Umbilical cord (tissue), 2 donors: Measurements from ENCODE around the gene GNPDA2. TPM values are rescaled to one million over a fixed set of nuclear protein-coding genes. Genes with fewer than 3 reads are reported as not detected.

ENCODE experiments used
- DNase-seq: peaks from one replicate; pipeline ENCODE4 v3.0.0-alpha.2; 2015; ENCODE audit warnings: low spot score
- total RNA-seq: library from RNA; depleted of rRNA; stranded (reverse); fragments of >200 nt; gene quantifications from one replicate; pipeline ENCODE4 v1.2.3, GENCODE V29; 2014; ENCODE audit warnings: low replicate concordance; ENCODE audit not compliant: insufficient read depth

GNPDA2 gene
- total RNA-seq, 1 donor from 2014 or later, result 21.2 TPM

- DNase-seq, result no peak
Measured at GRCh38 chr4:44679060-44679459, 47.3 kb downstream of the GNPDA2 start.

- DNase-seq, result peak; percentile 96
Measured at GRCh38 chr4:44678094-44679041, 48.0 kb downstream of the GNPDA2 start, which contains the start of gene GUF1. TSS of gene GUF1 (plus strand) at chr4:44678420. CDS start at chr4:44678623, 203 bp downstream.

- no peak for DNase-seq
Measured at GRCh38 chr4:44675366-44675765, 51.0 kb downstream of the GNPDA2 start.

GRCh38 chr4:44674471-44674870 is 51.9 kb downstream of the GNPDA2 start:
- no peak for DNase-seq

- no peak for DNase-seq
Measured at GRCh38 chr4:44671636-44672035, 54.7 kb downstream of the GNPDA2 start.

GRCh38 chr4:44670506-44671199 is 55.7 kb downstream of the GNPDA2 start:
- DNase-seq, result peak; percentile 3

- no peak for DNase-seq
Measured at GRCh38 chr4:44668526-44668925, 57.8 kb downstream of the GNPDA2 start.

GRCh38 chr4:44663539-44664263 is 62.7 kb downstream of the GNPDA2 start:
- no peak for DNase-seq

GRCh38 chr4:44662623-44663005 is 63.7 kb downstream of the GNPDA2 start:
- DNase-seq, result no peak

- no peak for DNase-seq
Measured at GRCh38 chr4:44661940-44662622, 64.3 kb downstream of the GNPDA2 start.

- no peak for DNase-seq
Measured at GRCh38 chr4:44660396-44660795, 66.0 kb downstream of the GNPDA2 start.

- DNase-seq, result no peak
Measured at GRCh38 chr4:44652002-44652401, 74.4 kb downstream of the GNPDA2 start.

Other genes starting within 250 kb of the GNPDA2 start
- not detected for gene YIPF7, start 74.9 kb downstream of the GNPDA2 start, total RNA-seq
- 33.9 TPM for gene GUF1, start 48.1 kb downstream of the GNPDA2 start, total RNA-seq